NCI-H146 (cell line): ENCODE measurements around the gene COL13A1.
A peak's percentile ranks its signal among the peaks of the same experiment; 100 is the strongest.

Source experiments
- DNase-seq: peaks from one replicate; lab custom pipeline; 2025; lab: John Stamatoyannopoulos, UW

The COL13A1 gene

DNA sequence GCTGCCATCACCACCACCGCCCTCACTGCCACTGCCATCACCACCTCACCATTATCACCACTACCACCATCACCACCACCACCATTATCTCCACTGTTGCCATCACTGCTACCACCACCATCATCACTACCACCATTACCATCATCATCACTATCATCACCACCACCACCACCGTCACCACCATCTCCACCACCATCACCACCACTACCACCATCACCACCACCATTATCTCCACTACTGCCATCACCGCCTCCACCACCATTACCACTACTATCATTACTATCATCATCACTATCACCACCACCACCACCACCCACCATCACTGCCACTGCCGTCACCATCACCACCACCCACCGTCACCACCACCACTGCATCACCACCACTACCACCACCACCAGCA lies 9.9 kb upstream of the COL13A1 start:
- DNase-seq = no peak

DNA sequence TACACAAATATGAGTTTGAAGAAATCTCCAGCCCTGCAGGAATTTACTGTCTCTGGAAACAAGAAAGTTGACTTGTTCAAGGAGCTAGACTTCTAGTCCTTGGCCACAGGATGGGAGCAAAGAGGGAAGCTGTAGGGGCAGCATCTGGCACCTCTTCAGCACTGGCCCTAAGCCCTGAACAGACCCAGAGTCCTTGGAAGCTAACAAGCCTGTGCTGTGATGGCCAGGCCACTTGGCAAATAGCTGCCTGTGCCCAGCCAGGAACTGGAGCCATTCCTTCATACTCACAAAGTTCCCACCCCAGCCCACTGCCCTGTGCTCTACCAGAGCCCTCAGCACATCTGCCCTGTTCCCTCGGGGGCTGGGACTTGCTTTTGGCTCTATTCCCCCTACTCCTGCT lies 9.4 kb upstream of the COL13A1 start:
- no peak for DNase-seq

DNA sequence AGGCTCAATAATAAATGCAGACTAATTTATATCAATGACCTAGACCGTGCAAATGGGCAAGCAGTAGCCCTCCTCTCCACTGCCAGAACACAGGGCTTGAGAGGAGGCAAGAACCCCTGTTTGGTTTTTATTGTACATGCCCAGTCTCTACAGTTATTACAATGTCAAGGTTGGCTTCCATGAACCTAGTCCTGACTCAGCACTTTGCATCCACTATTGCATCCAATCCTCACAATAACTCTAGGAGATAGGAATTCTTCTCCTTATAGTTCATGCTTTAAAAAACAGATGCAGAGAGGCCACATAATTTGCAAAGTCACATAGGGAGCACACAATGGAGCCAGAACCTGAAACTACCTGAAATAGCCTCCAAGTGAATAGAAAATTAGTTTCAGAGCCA lies 7.0 kb upstream of the COL13A1 start:
- DNase-seq = no peak

DNA sequence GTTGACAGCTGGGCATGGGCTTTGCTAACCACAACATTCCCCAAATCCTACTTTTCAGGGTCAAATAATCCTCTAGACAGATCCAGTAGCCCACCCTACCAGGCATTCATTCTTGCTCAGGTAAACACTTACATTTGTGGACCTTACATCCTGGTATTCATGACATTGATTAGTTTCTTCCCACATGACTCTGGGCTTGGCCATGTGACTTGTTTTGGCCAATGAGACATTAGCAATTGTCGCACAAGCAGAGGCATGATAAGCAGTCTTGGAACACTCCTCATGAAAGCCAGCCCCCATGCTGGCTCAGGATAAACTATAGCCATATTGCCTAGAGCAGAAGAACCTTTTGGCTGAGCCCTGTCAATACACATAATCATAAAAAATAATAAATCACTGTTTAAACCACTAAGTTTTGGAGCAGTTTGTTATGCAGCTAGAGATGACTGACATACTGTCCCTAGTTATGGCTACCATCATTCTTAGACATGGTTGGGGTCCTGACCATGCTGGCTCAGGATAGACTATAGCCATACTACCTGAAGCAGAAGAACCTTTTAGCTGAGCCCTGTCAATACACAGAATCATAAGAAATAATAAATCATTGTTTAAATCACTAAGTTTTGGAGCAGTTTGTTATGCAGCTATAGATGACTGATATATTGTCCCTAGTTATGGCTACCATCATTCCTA lies 6.3 kb upstream of the COL13A1 start:
- DNase-seq = no peak

DNA sequence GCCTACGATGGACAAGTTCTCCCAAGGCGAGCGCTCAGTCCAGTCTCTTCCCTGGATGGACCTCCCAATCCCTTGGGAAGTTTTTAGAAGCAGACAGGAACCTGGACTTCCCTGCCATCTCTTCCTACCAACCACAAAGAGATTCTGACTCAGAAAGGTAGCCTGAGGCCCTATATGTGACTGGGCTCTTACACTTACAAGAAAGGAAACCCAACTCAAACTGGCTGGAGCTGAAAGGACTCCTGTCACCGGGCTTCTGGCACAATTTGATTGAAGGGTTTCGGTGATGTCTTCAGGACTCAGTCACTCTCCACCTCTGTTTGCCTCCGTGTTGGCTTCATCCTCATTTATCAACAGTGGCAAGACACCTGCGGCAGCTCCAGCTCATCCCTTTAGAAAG lies 3.7 kb upstream of the COL13A1 start:
- DNase-seq = no peak

DNA sequence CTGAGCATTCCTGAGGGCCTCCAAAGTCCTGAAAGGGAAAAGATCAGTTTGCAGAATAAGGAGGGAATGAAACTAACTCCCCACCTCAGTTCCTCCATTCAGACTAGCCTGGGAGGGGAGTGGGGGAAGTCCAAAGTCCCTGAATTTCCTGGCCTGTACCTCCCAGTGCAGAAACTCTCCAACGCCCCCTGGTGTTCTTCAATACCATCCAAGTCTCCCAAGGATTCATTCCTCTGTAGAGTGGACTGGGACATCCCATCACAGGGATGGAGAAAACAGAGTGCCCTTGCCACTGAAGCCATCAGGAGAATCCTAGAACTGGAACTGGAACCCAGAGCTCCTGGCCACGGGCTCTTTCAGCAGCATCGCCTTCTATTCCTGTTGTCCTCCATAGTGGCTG lies 1.6 kb upstream of the COL13A1 start:
- peak; percentile 8 for DNase-seq

DNA sequence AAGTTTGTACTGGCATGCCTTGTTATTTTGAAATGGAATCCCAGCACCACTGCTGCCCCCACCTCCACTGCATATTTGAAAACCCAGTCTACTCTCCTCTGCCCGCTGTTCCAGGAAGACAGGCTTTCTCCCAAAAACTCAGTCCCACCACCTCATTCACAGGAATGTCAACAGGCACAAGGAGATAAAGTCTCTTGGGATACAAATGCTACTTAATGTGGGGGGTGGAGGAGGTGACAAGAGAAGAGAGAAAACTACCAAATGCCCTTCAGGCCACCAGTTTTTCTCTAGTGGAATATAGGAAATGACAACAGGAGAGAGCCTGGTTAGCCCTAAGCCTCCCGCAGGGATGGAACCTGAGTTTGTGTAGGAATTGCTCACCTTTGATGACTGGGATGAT lies 1.0 kb upstream of the COL13A1 start:
- no peak for DNase-seq

DNA sequence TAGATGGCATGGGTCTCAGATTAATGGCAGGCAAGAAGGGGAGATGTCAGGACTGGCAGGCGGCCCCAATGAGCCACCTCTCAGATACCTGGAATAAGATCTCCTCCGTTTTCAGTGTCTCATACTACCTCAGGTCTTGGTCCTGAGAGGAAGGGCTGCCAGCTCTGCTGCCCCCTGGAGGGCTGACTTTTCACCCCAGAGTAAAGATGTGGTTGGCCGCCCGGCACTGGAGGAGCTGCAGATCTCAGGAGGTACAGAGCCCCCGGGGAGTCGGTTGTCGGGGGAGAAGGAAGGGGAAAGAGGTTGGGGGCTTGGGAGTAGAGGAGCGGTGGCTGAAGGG lies 642 bp upstream of the COL13A1 start:
- peak; percentile 11 for DNase-seq

DNA sequence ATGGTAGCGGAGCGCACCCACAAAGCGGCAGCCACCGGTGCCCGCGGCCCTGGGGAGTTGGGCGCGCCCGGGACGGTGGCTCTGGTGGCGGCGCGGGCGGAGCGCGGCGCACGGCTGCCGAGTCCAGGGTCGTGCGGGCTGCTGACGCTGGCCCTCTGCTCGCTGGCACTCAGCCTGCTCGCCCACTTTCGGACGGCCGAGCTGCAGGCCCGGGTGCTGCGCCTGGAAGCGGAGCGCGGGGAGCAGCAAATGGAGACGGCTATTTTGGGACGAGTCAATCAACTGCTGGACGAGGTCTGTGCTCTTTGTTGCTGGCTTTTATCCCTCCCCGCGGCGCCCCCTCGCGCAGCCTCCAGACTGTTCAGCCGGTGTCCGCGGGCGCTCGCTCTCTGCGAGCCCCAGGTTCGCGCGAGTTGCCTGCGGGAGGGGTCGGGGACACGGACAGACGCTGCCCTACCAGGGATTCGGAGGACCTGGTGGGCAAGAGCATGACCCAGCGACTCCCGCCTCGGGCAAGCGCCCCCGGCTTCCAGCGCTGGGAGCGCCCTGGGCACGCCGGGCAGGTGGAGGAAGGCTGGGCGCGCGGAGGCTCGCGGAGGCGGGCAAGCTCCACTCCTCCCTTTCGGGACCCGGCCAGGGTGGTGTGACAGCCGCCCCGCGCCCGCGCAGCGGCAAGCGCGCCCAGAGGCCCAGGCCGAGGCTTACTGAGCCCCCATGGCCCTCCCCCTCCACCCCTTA lies 887 bp downstream of the COL13A1 start:
- peak; percentile 9 for DNase-seq

DNA sequence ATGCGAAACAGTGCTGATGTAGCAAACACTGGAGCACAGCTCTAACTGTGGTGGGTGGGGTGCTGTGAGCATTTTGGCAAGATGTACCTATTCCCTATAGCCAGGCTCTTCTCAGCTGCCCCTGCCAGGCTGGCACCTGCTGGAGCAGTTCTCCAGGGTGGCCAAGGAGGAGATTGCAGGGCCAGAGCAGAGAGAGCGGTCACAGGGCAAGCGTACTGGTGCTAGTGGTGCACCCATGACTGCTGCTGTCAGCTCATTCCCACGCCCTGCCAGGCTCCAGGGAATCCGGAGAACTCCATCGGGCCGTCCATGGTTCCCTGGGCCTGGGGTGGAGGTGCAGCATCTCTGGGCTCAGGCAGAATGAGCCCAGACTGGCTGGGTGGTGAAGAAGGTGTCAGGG lies 2.1 kb downstream of the COL13A1 start:
- DNase-seq = no peak

DNA sequence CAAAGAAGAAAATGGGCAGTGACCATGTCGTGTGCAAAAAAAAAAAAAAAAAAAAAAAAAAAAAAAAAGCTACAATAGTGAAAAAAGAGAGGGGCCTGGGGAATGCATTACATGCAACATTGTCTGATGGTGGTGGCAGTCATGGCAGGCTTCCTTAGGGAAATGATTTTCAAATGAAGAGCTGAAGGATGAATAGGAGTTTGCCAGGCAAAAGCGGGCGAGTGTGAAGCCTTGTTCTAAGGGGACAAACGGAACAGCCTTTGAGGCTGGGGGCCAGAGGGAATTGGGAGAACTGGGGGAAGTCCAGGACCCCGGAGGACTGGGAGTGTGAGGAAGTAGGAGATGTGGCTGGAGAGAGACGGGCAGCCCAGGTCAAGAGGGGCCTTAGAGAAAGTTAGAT lies 3.1 kb downstream of the COL13A1 start:
- no peak for DNase-seq

DNA sequence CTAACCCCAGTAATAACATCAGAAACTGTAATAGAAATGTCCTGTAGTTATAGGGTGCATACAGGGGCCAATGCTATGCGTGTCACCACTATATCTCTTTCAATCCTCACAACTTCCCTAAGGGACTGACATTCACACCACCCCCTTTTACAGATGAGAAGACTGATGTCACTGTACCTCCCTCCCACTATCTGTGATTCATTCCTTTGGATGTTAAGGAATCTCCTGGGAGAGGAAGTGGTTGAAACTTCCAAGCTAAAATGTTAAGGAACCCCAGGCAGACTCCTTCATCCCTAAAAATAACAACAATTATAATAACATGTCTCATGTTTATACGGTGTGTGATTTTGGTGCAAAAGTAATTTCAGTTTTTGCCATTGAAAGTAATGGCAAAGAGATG lies 5.4 kb downstream of the COL13A1 start:
- no peak for DNase-seq

DNA sequence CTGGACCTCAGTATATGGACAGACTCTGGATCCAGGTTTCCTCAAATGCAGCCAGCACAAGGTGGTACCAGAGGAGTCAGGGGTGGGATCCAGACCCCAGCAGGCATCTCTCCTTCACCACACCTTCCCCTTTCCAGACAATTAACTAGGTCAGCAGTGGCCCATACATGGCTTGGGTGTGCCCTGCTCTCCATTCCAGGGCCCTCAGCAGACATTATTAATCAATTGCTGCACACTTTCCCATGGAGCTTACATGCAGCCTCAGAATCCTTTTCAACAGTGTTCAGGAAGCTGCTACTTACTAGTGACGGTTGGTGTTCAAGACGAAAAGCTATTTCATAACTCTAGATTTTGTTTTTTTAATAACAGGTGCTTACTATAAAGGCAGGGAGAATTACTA lies 6.0 kb downstream of the COL13A1 start:
- DNase-seq = no peak

DNA sequence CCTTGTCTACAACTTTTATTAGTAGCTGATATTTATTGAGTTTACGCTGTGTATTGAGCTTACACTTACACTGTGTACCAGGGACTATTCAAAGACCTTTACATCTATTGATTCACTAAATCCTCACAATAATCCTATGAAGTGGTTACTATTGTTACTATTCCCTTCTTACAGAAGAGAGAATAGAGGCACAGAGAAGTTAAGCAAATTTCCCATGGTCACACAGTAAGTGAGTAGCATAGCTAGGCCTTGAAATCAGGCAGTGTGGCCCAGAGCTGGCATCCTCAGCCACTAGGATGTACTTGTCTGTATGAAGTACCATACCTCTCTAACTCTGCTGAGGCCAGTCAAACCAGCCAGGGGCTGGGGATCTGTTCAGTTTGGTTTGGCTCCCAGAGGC lies 7.6 kb downstream of the COL13A1 start:
- DNase-seq = no peak

DNA sequence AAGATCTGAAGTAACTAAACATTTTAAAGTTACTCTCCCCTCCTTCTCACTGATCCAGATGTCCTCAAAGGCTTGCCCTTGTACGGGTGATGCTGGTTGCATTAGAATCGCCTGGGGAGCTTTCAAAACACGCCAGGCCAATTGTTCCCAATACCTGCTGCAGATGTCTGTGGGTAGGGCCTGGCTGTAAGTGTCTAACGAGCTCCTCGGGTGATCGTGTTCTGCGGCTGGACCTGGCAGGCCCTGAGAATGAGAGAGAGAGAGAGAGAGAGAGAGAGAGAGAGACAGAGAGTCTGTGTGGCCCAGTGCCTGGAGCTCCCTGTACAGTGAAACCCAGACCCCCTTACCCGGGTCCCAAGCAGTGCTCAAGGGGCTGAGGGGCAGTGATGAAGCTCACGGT lies 8.4 kb downstream of the COL13A1 start:
- no peak for DNase-seq

DNA sequence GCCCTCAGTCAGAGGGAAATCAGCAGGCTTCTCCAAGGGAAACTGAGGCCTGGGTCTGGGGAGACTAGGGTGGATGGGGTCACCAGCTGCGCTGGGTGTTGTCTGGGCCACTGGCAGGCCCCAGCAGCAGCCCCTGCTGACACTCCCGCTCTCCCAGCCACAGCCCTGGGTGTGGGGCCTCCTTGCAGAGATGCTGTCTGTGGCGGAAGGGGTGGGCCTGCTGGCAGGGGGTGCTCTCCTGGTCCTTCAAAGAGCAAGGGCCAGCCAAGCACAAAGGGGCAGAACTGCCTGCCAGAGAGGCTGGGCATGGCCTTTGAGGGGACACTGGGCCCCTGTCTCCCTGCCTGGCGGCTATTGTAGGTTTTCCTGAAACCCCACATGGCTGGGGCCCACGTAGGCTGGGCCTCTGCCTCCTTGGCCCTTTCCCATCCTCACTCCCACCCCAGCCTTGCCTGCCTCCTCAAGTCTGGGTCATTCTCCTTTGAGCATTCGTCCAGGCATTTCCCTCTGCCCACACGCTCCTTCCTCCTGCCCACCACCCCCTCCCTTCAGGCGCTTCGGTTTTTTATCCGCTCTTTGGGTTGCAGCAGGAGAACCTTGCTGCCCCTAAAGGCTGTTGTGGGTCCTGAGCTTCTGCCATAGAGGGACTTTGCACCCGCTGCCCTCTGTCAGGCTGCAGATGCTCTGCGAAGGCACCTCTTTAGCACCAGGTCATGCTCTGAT lies 9.1 kb downstream of the COL13A1 start:
- DNase-seq = no peak

DNA sequence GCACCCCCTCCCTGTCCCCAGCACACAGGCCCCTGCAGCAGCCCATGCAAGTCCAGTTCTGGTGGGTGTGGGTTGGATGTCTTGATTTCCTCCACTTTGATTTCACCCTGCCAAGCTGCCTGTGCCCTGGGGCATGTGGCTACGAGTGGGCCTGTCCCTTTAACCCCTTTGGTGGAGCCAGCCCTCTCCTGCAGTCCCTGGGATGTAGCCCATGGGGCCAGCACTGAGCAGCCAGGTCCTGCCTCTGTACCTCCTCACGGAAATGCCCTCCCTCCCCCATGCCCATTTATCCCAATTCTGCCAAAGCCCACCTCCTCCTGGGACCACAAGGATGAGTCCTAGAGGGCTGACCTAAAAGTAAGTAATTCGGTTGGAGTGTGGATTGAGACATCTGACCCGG lies 11.9 kb downstream of the COL13A1 start:
- no peak for DNase-seq

DNA sequence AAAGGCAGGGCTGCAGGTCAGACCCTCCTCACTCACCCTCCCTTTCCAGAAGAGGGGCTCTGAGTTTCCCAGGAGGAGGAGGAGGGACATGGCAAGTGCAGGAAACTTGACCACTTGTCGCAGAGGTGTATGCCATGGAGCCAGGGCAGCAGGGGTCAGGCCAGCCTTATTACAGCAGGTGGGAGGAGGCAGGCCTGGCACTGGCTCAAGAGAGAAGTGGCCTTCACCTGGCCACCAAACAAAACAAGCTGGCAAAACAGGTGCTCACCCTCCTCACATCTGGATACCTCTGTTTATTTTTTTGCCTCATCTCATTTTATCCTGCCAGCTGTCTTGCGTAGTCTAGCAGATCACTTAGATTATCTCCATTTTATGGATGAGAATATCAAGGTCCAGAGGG lies 12.5 kb downstream of the COL13A1 start:
- DNase-seq = no peak

DNA sequence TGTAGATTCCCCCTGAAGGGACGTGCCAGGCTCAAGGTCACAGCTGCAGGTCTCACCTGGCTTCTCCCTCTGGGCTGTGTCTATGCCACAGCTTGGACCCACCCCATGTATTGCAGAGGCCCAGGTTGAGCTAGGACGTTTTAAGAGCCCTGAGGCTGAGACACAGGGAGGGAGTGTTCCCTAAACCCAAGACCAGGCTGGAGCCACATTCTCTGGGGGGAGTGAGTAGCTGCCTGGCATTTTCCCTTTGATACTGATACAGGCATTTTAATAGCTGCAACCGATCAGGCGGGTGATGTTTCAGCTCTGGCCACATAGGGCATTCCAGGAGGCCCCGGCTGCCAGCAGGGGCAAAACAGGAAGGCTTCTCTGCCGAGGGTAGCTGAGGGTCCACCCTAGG lies 13.4 kb downstream of the COL13A1 start:
- DNase-seq = no peak

DNA sequence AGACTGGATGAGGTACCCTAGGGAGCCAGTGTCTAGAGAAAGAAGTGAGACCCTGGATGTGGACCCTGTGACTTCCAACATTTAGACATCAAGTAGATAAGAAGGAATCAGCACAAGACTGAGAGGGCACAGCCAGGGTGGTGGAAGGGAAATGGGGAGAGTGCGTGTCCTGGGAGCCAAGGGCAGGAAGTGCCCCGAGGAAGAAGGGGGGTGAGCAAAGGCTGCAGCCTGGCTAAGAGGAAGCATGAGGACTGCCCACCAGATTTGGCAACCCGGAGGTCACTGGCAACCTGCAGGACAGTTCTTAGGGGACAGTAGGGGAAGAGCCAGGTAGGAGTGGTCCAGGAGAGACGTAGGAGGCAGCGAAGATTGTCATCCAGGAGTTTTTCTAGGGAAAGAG lies 14.8 kb downstream of the COL13A1 start:
- DNase-seq = no peak

DNA sequence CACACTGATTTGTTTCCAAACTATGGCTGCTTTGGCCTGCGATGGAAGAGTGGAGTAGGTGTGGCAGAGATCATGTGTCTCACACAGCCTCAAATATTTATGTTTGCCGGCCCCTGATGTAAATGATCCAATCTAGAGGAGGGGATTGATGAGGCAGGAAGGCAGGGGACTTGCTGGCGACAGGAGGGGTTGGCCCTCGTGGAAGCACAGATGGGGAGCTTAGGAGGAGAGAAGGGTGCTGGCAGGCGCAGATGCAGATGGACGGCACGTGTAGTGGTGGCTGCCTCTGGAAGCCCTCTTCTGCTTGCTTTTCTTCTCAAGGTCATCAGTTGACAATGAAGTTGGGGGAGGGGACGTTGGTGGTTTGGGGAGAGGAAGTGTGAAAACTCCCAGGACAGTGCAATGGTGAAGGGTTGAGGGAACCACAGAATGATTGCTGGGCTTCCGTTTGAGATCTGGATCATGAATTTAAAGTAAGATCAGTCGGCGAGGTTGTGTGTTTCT lies 15.4 kb downstream of the COL13A1 start:
- DNase-seq = no peak

DNA sequence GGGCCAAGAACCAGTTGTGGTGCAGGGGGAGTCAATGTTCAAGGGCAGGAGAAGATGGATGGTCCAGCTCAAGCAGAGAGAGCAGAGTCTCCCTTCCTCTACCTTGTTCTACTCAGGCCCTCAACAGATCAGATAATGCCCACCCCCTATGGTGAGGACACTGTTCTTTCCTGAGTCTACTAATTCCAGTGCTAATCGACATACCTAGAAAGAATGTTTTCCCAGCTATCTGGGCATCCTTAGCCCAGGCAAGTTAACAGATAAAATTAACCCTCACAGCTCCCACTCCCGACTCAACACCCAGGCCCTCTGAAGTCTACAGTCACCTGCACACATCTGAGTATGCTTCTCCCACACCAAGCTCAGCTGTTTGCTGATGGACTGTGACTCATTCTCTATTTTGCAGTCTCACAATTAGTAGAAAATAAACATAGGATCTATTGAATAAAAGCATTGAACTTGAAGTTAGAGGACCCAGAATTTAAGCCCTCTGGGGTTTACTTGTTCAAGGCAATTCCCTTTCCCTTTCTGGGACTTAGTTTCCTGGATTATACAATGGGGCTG lies 17.1 kb downstream of the COL13A1 start:
- no peak for DNase-seq
